Activated T-helper 1 cell treated with anti-CD3 and anti-CD28 coated beads, Interleukin-12 subunit alpha, Interleukin-12 subunit beta, Interleukin-2, Interleukin-4 antibody, amounts not matched to agents 30 ng/mL and 10 ng/mL and 1 ng/mL, durations not matched to agents 14 hours and 24 hours and 36 hours (primary cell): ENCODE measurements around the gene FSHR. TPM values are rescaled to one million over a fixed set of nuclear protein-coding genes. Genes with fewer than 3 reads are reported as not detected.

Experiments
- DNase-seq: peaks from one replicate; pipeline ENCODE4 v3.0.0; 2021; ENCODE audit warnings: low spot score
- H3K27ac Mint-ChIP-seq: one replicate; pipeline ENCODE4 v1.8.0; 2021; ENCODE audit warnings: mild to moderate bottlenecking, mixed read lengths
- H3K27me3 Mint-ChIP-seq: one replicate; pipeline ENCODE4 v1.8.0; 2022; ENCODE audit warnings: mild to moderate bottlenecking, moderate library complexity, mixed read lengths; ENCODE audit not compliant: insufficient read depth
- H3K36me3 Mint-ChIP-seq: one replicate; pipeline ENCODE4 v1.8.0; 2021; ENCODE audit warnings: low read depth, mixed read lengths
- H3K4me1 Mint-ChIP-seq: one replicate; pipeline ENCODE4 v1.8.0; 2021; ENCODE audit warnings: low read depth, mixed read lengths
- H3K4me3 Mint-ChIP-seq: one replicate; pipeline ENCODE4 v1.8.0; 2021; ENCODE audit warnings: mild to moderate bottlenecking, moderate library complexity, mixed read lengths
- H3K9me3 Mint-ChIP-seq: one replicate; pipeline ENCODE4 v1.8.0; 2021; ENCODE audit warnings: mixed read lengths
- intact Hi-C: fragments of 100-400 bp; cut with micrococcal nuclease; formaldehyde crosslinking; loops from one replicate; pipeline ENCODE4 v1.15.1; 2024
- total RNA-seq: library from RNA; stranded (reverse); gene quantifications from 2 replicates; pipeline ENCODE4 v1.2.3, GENCODE V29; 2022

FSHR gene
- total RNA-seq, 1 donor from 2014 or later, result not detected

DNA sequence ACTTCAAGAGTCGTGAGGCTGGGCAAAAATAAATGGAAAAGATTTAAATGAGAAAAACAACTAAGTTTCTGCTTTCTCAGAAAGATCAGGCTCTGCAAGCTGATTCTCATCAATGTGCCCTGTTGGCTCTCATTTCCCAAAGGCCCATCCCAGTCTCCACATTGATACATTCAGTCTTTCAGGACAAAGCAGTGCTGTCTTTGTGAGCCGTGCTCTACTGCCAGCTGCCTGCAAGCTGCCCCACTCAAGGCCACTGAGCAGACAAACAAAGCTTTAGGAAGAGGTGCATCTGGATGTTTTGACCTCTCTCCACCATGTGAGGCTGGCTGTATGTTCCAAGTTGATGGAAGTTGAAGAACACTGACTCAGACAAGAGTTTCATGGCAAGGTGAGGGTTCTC, 48.8 kb downstream of the FSHR start:
- DNase-seq, result no peak
- Mint-ChIP-seq H3K27ac (no peak overlapping the region), H3K27me3 (no peaks in the 10 kb centered on the region), H3K36me3 (no peaks in the 10 kb centered on the region), H3K4me1 (no peaks in the 10 kb centered on the region), H3K4me3 (no peak overlapping the region), H3K9me3 (no peaks in the 10 kb centered on the region)
- intact Hi-C loops, result no loop called here

DNA sequence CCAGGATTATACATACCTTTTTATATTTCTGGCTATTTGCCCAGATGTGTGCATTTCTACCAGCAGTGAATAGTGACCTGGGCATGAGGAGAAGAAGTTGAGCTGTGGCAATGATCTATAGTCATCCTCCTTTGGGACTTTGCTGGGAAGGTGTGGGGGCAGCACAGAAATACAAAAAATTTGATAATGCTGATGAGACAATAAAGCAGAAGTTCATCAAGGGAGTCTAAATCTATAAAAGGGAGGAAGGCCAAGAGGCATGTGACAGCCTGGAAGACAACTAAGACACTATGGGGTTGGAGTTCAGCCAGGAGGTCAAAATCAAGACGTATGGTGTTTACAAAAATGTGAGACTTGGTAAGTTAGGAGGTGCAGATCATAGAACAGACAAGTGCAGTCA, 52.2 kb downstream of the FSHR start:
- no peaks in the 10 kb centered on the region for H3K9me3 Mint-ChIP-seq
- H3K36me3 Mint-ChIP-seq, result no peaks in the 10 kb centered on the region
- H3K27me3 Mint-ChIP-seq, result no peaks in the 10 kb centered on the region
- no peak overlapping the region for H3K4me3 Mint-ChIP-seq
- no peaks in the 10 kb centered on the region for H3K4me1 Mint-ChIP-seq
- no peak overlapping the region for H3K27ac Mint-ChIP-seq
- intact Hi-C loops, result no loop called here
- DNase-seq, result no peak

DNA sequence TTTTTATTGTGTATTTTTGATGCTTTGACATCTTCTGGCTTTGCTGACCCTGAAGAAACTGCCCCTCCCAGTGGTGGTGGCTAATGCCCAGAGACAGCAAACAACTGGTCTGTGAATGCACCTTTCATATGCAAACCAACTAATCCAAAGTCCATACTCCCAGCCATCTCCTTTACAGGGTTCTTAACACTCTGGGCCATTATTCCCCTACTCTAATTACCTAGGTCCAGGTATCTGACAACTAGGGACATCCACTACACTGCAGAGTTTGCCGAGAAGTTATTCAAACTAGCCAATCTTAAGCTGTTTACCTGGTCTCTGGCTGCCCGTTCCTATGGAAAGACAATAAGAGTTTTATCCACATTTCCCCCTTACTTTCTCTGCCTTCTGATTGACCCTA, 73.6 kb downstream of the FSHR start:
- intact Hi-C loops, result no loop called here
- Mint-ChIP-seq H3K4me1 (no peaks in the 10 kb centered on the region), H3K9me3 (peaks cover 8% of the 10 kb centered on the region), H3K27me3 (no peaks in the 10 kb centered on the region), H3K36me3 (no peaks in the 10 kb centered on the region), H3K4me3 (no peak overlapping the region), H3K27ac (no peak overlapping the region)
- no peak for DNase-seq

DNA sequence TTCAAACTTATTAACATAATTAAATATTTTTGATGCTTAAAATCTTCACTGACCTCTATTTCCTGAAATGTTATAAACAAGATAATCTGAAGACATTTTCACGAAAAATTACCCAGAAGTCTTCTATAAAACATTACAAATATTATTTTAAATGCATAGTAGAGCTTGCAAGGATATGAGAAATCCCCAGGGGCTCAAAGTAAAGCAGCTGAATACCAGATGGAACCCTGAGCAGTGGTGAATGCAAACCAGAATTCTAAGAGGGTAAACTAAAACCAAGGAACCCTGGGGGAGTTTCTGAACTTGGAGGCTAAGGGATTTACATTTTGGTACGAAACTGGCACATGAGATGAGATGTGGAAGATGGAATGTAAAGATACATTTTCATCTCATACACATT, 83.6 kb downstream of the FSHR start:
- DNase-seq, result no peak
- Mint-ChIP-seq H3K4me3 (no peak overlapping the region), H3K27ac (no peak overlapping the region), H3K27me3 (no peaks in the 10 kb centered on the region), H3K36me3 (no peaks in the 10 kb centered on the region), H3K9me3 (no peaks in the 10 kb centered on the region), H3K4me1 (no peaks in the 10 kb centered on the region)
- intact Hi-C loops, result no loop called here

DNA sequence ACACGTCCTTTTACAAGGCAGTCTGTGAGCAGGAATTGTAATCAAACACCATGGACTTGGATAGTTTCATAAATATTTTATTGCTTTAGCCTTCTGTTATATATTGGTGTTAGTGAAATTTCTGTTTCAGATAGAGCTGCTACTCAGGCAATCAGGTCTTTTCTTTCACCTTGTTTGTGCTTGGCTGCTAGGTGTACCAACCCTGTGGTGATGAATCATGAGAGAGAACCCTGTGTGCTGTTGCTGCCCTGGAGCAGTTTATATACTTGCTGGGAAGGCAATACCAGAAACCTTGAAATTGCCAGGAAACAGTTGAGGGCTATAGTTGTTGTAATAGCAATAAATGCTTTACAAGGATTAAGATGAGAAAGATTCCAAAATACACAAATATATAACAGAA, 84.5 kb downstream of the FSHR start:
- Mint-ChIP-seq H3K36me3 (no peaks in the 10 kb centered on the region), H3K4me3 (no peak overlapping the region)
- intact Hi-C loops, result no loop called here

DNA sequence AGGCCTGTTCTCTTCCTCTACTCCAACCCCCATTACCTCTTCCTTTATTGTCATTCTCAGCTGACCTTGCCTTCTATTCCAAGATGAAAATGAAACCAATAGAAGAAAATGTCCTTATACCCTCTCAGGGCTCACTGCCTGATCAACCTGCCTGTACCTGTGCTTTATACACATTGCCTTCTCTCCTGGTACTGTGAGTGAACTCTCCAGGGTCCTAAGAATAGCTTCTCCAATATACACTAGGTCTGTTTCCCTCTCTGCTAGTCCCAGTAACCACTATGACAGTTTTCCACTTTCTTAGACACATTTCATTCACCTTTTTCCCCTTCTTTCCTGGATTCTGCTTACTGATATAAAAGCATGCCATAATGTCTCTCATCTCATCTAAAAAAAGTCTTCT, 85.7 kb downstream of the FSHR start:
- Mint-ChIP-seq H3K27ac (no peak overlapping the region), H3K27me3 (no peaks in the 10 kb centered on the region), H3K9me3 (no peaks in the 10 kb centered on the region), H3K36me3 (no peaks in the 10 kb centered on the region), H3K4me1 (no peaks in the 10 kb centered on the region), H3K4me3 (no peak overlapping the region)
- intact Hi-C loops, result no loop called here
- no peak for DNase-seq

More for the DNA sequence above, 84.5 kb downstream of the FSHR start:
- Mint-ChIP-seq H3K27me3 (no peaks in the 10 kb centered on the region), H3K9me3 (no peaks in the 10 kb centered on the region), H3K4me1 (no peaks in the 10 kb centered on the region), H3K27ac (no peak overlapping the region)
- DNase-seq, result no peak

DNA sequence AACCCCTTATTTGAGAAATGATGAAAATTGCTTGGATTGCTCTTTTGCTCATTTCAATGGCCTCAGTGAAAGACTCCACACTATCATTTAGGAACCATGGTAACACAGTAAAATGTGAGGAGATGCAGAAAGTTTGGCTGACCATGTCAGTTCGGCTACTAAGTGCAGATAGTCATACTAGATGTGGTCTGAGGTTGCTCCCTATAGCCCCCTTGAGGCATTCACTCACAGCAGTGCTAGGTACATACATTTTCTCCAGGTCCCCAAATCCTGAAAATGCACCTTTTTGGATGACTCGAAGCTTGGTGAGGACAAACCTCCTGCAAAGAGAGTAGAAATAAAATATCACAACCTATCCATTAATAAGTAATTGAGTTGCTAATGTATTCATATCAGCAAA, 86.3 kb downstream of the FSHR start:
- Mint-ChIP-seq H3K36me3 (no peaks in the 10 kb centered on the region), H3K4me3 (no peak overlapping the region), H3K9me3 (no peaks in the 10 kb centered on the region), H3K27me3 (no peaks in the 10 kb centered on the region), H3K4me1 (no peaks in the 10 kb centered on the region), H3K27ac (no peak overlapping the region)
- DNase-seq, result no peak
- intact Hi-C loops, result no loop called here

DNA sequence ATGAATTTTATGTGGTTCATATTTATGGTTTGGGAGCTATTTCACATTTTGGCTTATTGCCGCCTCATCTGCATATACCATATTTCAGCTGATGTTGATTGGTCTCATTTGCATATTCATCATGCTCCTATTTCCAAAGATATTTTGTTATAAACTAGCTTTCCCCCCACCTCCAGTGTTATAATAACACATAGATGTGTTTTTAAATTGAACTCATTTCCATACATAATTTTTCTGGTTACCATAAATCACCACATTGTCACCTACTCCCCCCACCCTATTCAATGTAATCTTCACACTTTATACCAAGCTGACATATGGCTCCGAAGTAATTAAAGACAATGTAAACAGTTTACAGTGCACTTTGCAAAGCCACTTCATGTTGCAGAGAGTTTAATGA, 101.2 kb downstream of the FSHR start:
- DNase-seq, result no peak
- Mint-ChIP-seq H3K4me1 (no peaks in the 10 kb centered on the region), H3K9me3 (peaks cover 10% of the 10 kb centered on the region)

DNA sequence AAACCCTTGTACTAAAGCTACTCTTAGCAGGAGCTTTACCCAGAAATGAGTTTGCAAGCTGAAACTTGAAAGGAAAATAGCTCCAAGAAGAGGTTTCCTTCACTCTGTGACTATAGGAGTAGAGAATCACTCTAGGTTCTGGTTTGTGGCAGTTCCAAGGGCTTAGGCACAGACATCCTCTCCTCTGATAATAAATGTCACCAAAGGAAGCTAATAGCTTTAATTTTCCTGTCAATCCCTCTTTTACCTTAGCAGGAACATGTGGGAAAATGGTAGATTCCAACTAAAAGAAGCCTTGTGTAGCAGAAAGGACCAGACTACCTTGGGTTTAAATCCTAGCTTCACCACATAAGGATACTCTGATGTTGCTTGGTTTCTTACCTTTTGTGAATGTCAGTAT, 104.0 kb downstream of the FSHR start:
- no peak for DNase-seq
- Mint-ChIP-seq H3K36me3 (no peaks in the 10 kb centered on the region), H3K27me3 (no peaks in the 10 kb centered on the region), H3K4me1 (no peaks in the 10 kb centered on the region), H3K27ac (no peak overlapping the region), H3K4me3 (no peak overlapping the region), H3K9me3 (no peaks in the 10 kb centered on the region)
- intact Hi-C loops, result no loop called here

More for the DNA sequence above, 101.2 kb downstream of the FSHR start:
- intact Hi-C loops, result no loop called here
- no peak overlapping the region for H3K27ac Mint-ChIP-seq
- H3K36me3 Mint-ChIP-seq, result no peaks in the 10 kb centered on the region
- no peak overlapping the region for H3K4me3 Mint-ChIP-seq
- H3K27me3 Mint-ChIP-seq, result no peaks in the 10 kb centered on the region

DNA sequence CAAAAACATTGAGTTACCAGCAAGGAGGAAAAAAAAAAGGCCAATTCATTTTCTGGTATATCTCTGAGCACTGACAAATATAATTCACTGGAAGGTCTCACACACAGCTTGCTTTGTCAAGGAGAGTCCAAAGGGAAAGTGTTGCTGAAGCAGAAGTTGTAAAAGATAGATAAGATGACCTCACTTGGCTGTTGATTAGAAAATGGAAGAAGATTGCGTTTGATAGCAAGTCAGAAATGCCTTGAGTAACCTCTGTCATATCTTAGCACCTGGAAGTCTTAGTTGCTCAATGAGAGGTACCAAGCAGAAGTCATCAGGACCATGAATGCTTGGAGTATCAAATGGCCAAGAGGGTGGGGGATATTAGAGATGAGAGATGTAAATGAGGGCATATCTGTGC, 105.2 kb downstream of the FSHR start:
- intact Hi-C loops, result no loop called here
- no peak for DNase-seq
- Mint-ChIP-seq H3K4me1 (no peaks in the 10 kb centered on the region), H3K9me3 (no peaks in the 10 kb centered on the region), H3K36me3 (no peaks in the 10 kb centered on the region), H3K27me3 (no peaks in the 10 kb centered on the region), H3K4me3 (no peak overlapping the region), H3K27ac (no peak overlapping the region)

DNA sequence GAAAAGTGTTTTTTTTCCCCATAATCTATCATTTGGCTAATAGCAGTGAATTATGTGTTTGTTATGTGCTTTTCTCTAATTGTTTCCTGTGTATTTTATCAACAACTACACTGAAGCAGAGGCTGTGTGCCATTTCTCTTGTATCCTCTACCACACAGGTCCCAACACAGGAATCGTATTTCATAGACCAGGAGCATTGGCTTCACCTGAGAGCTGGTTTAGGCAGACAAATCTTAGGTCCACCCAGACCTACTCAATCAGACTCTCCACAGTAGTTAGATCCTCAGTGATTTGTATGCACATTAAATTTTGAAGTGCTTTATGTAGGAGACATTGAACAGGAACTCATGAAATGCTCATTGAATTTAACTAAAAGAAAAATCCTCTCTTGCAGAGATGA, 109.2 kb downstream of the FSHR start:
- Mint-ChIP-seq H3K4me1 (no peaks in the 10 kb centered on the region), H3K27me3 (no peaks in the 10 kb centered on the region), H3K9me3 (no peaks in the 10 kb centered on the region), H3K4me3 (no peak overlapping the region), H3K36me3 (no peaks in the 10 kb centered on the region), H3K27ac (no peak overlapping the region)
- DNase-seq, result no peak
- intact Hi-C loops, result no loop called here

DNA sequence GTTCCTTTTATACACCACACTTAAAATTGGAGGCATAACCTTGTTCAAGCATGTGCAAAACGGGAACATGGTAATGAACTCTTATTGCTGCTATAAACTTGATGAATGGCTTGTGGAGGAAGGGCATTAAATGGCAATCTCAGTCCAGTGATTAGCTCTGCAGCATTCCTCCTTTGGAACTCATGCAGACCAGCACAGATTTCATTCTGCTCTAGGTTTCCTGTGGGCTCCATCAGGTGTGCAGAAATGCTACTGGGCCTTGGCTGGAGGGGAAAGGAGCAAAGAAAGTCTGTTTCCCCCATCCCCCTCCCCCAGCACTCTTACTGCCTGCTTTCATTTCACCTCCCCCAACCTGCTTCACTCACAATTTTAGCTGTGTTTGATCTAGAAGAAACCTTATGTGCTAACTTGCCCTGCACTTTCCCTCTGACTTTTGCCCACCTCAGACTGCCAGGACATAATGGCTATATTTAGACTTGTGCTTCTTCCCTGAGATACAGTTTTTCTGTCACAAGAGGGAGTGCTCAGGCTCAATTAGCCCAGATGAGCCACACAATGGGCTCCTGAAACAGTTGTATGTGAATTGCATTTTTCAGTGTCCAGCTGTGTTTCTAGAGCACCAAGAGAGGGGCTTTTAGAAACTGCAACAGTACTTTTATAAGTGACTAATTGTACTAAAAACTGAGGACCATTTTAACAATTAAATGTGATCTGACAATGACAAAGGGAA, 109.8 kb downstream of the FSHR start:
- Mint-ChIP-seq H3K4me3 (no peak overlapping the region), H3K4me1 (no peaks in the 10 kb centered on the region), H3K27me3 (no peaks in the 10 kb centered on the region), H3K36me3 (no peaks in the 10 kb centered on the region), H3K9me3 (no peaks in the 10 kb centered on the region), H3K27ac (no peak overlapping the region)
- DNase-seq, result no peak
- intact Hi-C loops, result no loop called here

DNA sequence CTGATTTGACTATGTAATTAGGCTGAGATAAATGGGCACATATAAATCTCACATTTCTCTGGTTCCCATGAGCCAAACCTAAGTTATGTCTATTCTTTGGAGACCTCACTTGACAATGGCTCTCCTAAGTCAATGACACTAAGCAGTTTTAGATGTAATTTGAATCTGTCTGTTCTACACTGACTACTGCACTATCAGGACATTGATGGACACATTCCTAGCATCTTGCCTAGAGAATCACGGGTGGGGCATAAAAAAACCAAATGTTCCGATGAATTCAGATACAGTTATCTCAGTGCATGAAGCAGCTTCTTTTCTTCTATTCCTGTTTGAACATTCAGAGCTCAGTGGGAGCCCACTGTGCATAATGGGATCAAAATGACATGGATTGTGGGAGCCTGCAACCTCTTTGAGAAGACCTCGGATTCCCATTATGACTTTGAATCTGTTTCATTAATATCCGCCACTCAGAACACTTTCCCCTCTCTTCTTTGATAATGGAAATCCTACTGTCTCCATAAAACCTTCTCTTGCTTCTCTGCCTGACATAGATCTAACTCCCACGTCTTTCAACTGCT, 110.8 kb downstream of the FSHR start:
- H3K4me1 Mint-ChIP-seq, result no peaks in the 10 kb centered on the region
- H3K27me3 Mint-ChIP-seq, result no peaks in the 10 kb centered on the region
- H3K36me3 Mint-ChIP-seq, result no peaks in the 10 kb centered on the region
- intact Hi-C loops, result no loop called here
- no peak overlapping the region for H3K4me3 Mint-ChIP-seq
- DNase-seq, result no peak
- H3K9me3 Mint-ChIP-seq, result no peaks in the 10 kb centered on the region
- H3K27ac Mint-ChIP-seq, result no peak overlapping the region

DNA sequence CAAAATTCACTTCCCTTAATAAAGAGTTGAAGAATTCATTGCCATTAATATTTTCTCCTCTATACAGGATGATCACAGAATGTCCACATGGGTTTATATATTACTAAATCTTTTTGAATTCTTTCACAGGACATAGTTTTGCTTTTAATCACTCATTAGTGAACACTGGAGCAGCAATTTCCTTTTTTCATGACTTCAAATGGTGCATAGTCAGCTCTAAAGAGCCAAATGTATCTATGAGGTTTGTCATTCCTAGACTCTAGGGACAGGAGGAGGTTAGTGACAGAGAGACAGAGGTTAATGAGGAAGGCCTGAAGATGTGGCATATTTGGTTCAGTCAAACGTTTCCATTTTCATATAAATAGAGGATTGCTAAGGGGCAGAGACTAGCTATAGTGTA, 111.8 kb downstream of the FSHR start:
- no peaks in the 10 kb centered on the region for H3K4me1 Mint-ChIP-seq
- DNase-seq, result no peak
- H3K9me3 Mint-ChIP-seq, result no peaks in the 10 kb centered on the region
- no peaks in the 10 kb centered on the region for H3K36me3 Mint-ChIP-seq
- intact Hi-C loops, result no loop called here
- H3K27me3 Mint-ChIP-seq, result no peaks in the 10 kb centered on the region
- H3K27ac Mint-ChIP-seq, result no peak overlapping the region
- H3K4me3 Mint-ChIP-seq, result no peak overlapping the region
